CD14-positive monocyte (primary cell): ENCODE measurements around the gene VPS37B. TPM values are rescaled to one million over a fixed set of nuclear protein-coding genes. Genes with fewer than 3 reads are reported as not detected.

Experiments used
- DNase-seq, 3 donors: peaks; one replicate each; pipeline ENCODE4 v3.0.0-alpha.2; 2011 to 2022
- H2AFZ ChIP-seq: 2 replicates; pipeline ENCODE4 v1.6.0; 2012; ENCODE audit warnings: mild to moderate bottlenecking, low read depth, low read length, inconsistent platforms; ENCODE audit not compliant: insufficient read depth, poor library complexity, severe bottlenecking
- H3K27ac ChIP-seq, 2 donors: 1 replicate in 1 of 2; 2 replicates in 1 of 2; pipeline ENCODE4 v1.5.1; 2012 to 2013; ENCODE audit warnings: low read length in 2 of 2, control low read depth in 1 of 2, inconsistent platforms in 1 of 2, low read depth in 1 of 2, mild to moderate bottlenecking in 1 of 2
- H3K27me3 ChIP-seq, 2 donors: one replicate each; pipeline versions ENCODE4 v1.6.0 to v1.6.1; 2011 to 2013; ENCODE audit warnings: low read length in 2 of 2; ENCODE audit not compliant: control insufficient read depth in 2 of 2, insufficient read depth in 2 of 2
- H3K36me3 ChIP-seq, 2 donors: replicated peaks in 1 of 2; 1 replicate in 1 of 2; 2 replicates in 1 of 2; pipeline versions ENCODE4 v1.5.1 to v1.6.1; 2012 to 2013; ENCODE audit warnings: low read length in 2 of 2, control low read depth in 1 of 2, inconsistent platforms in 1 of 2, mild to moderate bottlenecking in 1 of 2; ENCODE audit not compliant: insufficient read depth in 2 of 2, control insufficient read depth in 1 of 2
- H3K4me1 ChIP-seq, 2 donors: 1 replicate in 1 of 2; 2 replicates in 1 of 2; pipeline versions ENCODE4 v1.5.1 to v1.6.1; 2012 to 2013; ENCODE audit warnings: low read length in 2 of 2, control low read depth in 1 of 2, inconsistent platforms in 1 of 2, mild to moderate bottlenecking in 1 of 2, moderate library complexity in 1 of 2; ENCODE audit not compliant: insufficient read depth in 2 of 2, control insufficient read depth in 1 of 2
- H3K4me2 ChIP-seq: replicated peaks from 2 replicates; pipeline ENCODE3; 2012; ENCODE audit warnings: low read length, moderate library complexity, mild to moderate bottlenecking; ENCODE audit not compliant: poor library complexity, severe bottlenecking; ENCODE audit errors: extremely low read depth
- H3K4me3 ChIP-seq, 3 experiments: fragments of 200-600 bp in 1 of 3; sonication (generic) in 1 of 3; replicated peaks in 1 of 3; 1 replicate in 2 of 3; 2 replicates in 1 of 3; pipeline ENCODE4 v1.5.1; 2011 to 2013; ENCODE audit warnings: low read length in 3 of 3, mild to moderate bottlenecking in 3 of 3, control low read depth in 2 of 3, low read depth in 2 of 3, inconsistent platforms in 1 of 3, moderate library complexity in 1 of 3
- H3K79me2 ChIP-seq: 2 replicates; pipeline ENCODE4 v1.6.0; 2012; ENCODE audit warnings: mild to moderate bottlenecking, control low read depth, inconsistent platforms, low read length, moderate library complexity; ENCODE audit not compliant: insufficient read depth
- H3K9ac ChIP-seq: 2 replicates; pipeline ENCODE4 v1.6.0; 2017; ENCODE audit warnings: low read length, mild to moderate bottlenecking; ENCODE audit not compliant: insufficient read depth, poor library complexity, severe bottlenecking
- H3K9me3 ChIP-seq, 2 donors: replicated peaks in 1 of 2; 1 replicate in 1 of 2; 2 replicates in 1 of 2; pipeline versions ENCODE4 v1.5.1 to v1.6.1; 2012 to 2013; ENCODE audit warnings: low read length in 2 of 2, control low read depth in 1 of 2; ENCODE audit not compliant: control insufficient read depth in 1 of 2, insufficient read depth in 1 of 2
- H4K20me1 ChIP-seq: 2 replicates; pipeline ENCODE4 v1.6.0; 2012; ENCODE audit warnings: mild to moderate bottlenecking, low read length, control low read depth, moderate library complexity; ENCODE audit not compliant: insufficient read depth
- H3K27ac Mint-ChIP-seq, 7 donors: one replicate each; pipeline ENCODE4 v1.8.0; 2020; ENCODE audit warnings: mild to moderate bottlenecking in 7 of 7, mixed read lengths in 7 of 7, moderate library complexity in 6 of 7, inconsistent platforms in 2 of 7
- H3K27me3 Mint-ChIP-seq, 3 donors: one replicate each; pipeline ENCODE4 v1.8.0; 2021 to 2022; ENCODE audit warnings: low read depth in 3 of 3, mild to moderate bottlenecking in 3 of 3, mixed read lengths in 3 of 3, moderate library complexity in 3 of 3, inconsistent platforms in 1 of 3
- H3K36me3 Mint-ChIP-seq, 2 donors: one replicate each; pipeline ENCODE4 v1.8.0; 2020; ENCODE audit warnings: mixed read lengths in 2 of 2, inconsistent platforms in 1 of 2, mild to moderate bottlenecking in 1 of 2
- H3K4me1 Mint-ChIP-seq: one replicate; pipeline ENCODE4 v1.8.0; 2020; ENCODE audit warnings: mild to moderate bottlenecking, mixed read lengths
- H3K4me3 Mint-ChIP-seq, 2 donors: one replicate each; pipeline ENCODE4 v1.8.0; 2020; ENCODE audit warnings: mild to moderate bottlenecking in 2 of 2, mixed read lengths in 2 of 2, moderate library complexity in 1 of 2
- H3K9me3 Mint-ChIP-seq, 7 donors: one replicate each; pipeline ENCODE4 v1.8.0; 2020 to 2022; ENCODE audit warnings: mixed read lengths in 7 of 7, mild to moderate bottlenecking in 6 of 7, moderate library complexity in 6 of 7, inconsistent platforms in 2 of 7
- CTCF ChIP-seq: fragments of 200-600 bp; IDR thresholded peaks from one replicate; pipeline ENCODE4 v1.8.0; 2022; ENCODE audit warnings: antibody characterized with exemption, mild to moderate bottlenecking
- WGBS: methylation state at CpG from one replicate; pipeline ENCODE4 v1.1.5; 2013; ENCODE audit warnings: missing lambda C conversion rate; ENCODE audit not compliant: insufficient coverage; 5-methylcytosine and 5-hydroxymethylcytosine counted together
- intact Hi-C, 2 donors: fragments of 100-400 bp; cut with micrococcal nuclease; formaldehyde crosslinking; loops; one replicate each; pipeline versions ENCODE4 v1.15.0 to v1.15.1; 2023
- polyA plus RNA-seq, 3 donors: library from polyadenylated mRNA; depleted of rRNA in 1 of 3; unstranded in 2 of 3; stranded (reverse) in 1 of 3; fragments of 300-500 nt in 2 of 3; fragments of >200 nt in 1 of 3; fragmentation: Illumina TruSeq in 2 of 3; gene quantifications; 1 replicate in 2 of 3; 2 replicates in 1 of 3; pipeline ENCODE4 v1.2.3, GENCODE V29; 2012 to 2021

Gene VPS37B
- polyA plus RNA-seq, 3 donors, result 12.3 to 34.3 (median 16.4) TPM

- H3K4me1 ChIP-seq, result peaks cover 20 to 23% of the 10 kb centered on the region in 2 donors
- intact Hi-C loops, result no loop called here
- H3K27me3 ChIP-seq, result peaks cover 36 to 48% of the 10 kb centered on the region in 2 donors
- Mint-ChIP-seq H3K27me3 (peaks cover 49 to 70% (median 56%) of the 10 kb centered on the region in 3 donors), H3K36me3 (peaks cover 7 to 9% of the 10 kb centered on the region in 2 donors), H3K4me3 (peak within 1 kb of the TSS; percentile 86 to 95), H3K4me1 (peaks cover 28% of the 10 kb centered on the region), H3K27ac (peak within 1 kb of the TSS in 3 of 7 donors; percentile 37 to 81 (median 78)), H3K9me3 (peaks cover 2 to 17% (median 5%) of the 10 kb centered on the region in 7 donors)
- H3K9ac ChIP-seq, result peak within 1 kb of the TSS; percentile 43
- H3K36me3 ChIP-seq, result no peaks in the 10 kb centered on the region
- peak within 1 kb of the TSS; percentile 63 for H2AFZ ChIP-seq
- no peaks in the 10 kb centered on the region for H3K9me3 ChIP-seq
- DNase-seq, result no peak
- no peak within 1 kb of the TSS for H3K27ac ChIP-seq
- H3K4me2 ChIP-seq, result peak within 1 kb of the TSS; percentile 90
- H3K79me2 ChIP-seq, result no peaks in the 10 kb centered on the region
- no peak for TF ChIP-seq CTCF
- peak within 1 kb of the TSS; percentile 24 to 80 (median 38) for H3K4me3 ChIP-seq
- no peaks in the 10 kb centered on the region for H4K20me1 ChIP-seq
- under 1% methylated on average over 65 of the region's 85 CpGs for WGBS
These were observed 60.8 kb downstream of the VPS37B start, which contains the start of gene HIP1R for GRCh38 chr12:122834921-122835749. Gene HIP1R (plus strand): TSS chr12:122835457. CDS start chr12:122835551, 94 bp downstream.

GRCh38 chr12:122834104-122834920, 61.6 kb downstream of the VPS37B start:
- Histone ChIP-seq H3K79me2 (no peaks in the 10 kb centered on the region), H3K9ac (no peak overlapping the region), H3K27me3 (peaks cover 36 to 48% of the 10 kb centered on the region in 2 donors), H2AFZ (peak overlapping the region; percentile 37), H3K36me3 (no peaks in the 10 kb centered on the region), H4K20me1 (no peaks in the 10 kb centered on the region), H3K27ac (no peak overlapping the region), H3K4me3 (peak overlapping the region in 1 of 3 experiments; percentile 59), H3K9me3 (no peaks in the 10 kb centered on the region), H3K4me2 (peak overlapping the region; percentile 90), H3K4me1 (peaks cover 20 to 23% of the 10 kb centered on the region in 2 donors)
- DNase-seq, result no peak
- H3K27ac Mint-ChIP-seq, result peak overlapping the region in 2 of 7 donors; percentile 10 to 78
- peaks cover 2 to 17% (median 5%) of the 10 kb centered on the region in 7 donors for H3K9me3 Mint-ChIP-seq
- TF ChIP-seq CTCF, result no peak
- peak overlapping the region; percentile 84 to 95 for H3K4me3 Mint-ChIP-seq
- intact Hi-C loops, result no loop called here
- H3K36me3 Mint-ChIP-seq, result peaks cover 7 to 9% of the 10 kb centered on the region in 2 donors
- peaks cover 28% of the 10 kb centered on the region for H3K4me1 Mint-ChIP-seq
- peaks cover 52 to 64% (median 56%) of the 10 kb centered on the region in 3 donors for H3K27me3 Mint-ChIP-seq
- 19% methylated on average over 17 of the region's 21 CpGs for WGBS
